NCI-H2171 (cell line): ENCODE measurements around the gene SEPTIN8.

Experiments
- DNase-seq: peaks from one replicate; lab custom pipeline; 2025; lab: John Stamatoyannopoulos, UW

The SEPTIN8 gene

GRCh38 chr5:132782101-132782500 is 5.1 kb upstream of the SEPTIN8 start:
- no peak for DNase-seq

- no peak for DNase-seq
Observed at GRCh38 chr5:132781029-132781428, 4.0 kb upstream of the SEPTIN8 start.

- DNase-seq = no peak
Observed at GRCh38 chr5:132780577-132780976, 3.5 kb upstream of the SEPTIN8 start.

- no peak for DNase-seq
Observed at GRCh38 chr5:132779961-132780360, 2.9 kb upstream of the SEPTIN8 start.

GRCh38 chr5:132778856-132779255 is 1.8 kb upstream of the SEPTIN8 start:
- no peak for DNase-seq

GRCh38 chr5:132778129-132778528 is 1.1 kb upstream of the SEPTIN8 start:
- DNase-seq = no peak

GRCh38 chr5:132776938-132777208 is 166 bp downstream of the SEPTIN8 start:
- no peak for DNase-seq

- no peak for DNase-seq
Observed at GRCh38 chr5:132776131-132776937, 705 bp downstream of the SEPTIN8 start.

- no peak for DNase-seq
Observed at GRCh38 chr5:132775476-132775961, 1.5 kb downstream of the SEPTIN8 start.

- no peak for DNase-seq
Observed at GRCh38 chr5:132774896-132775295, 2.1 kb downstream of the SEPTIN8 start.

- no peak for DNase-seq
Observed at GRCh38 chr5:132774406-132774805, 2.6 kb downstream of the SEPTIN8 start.

GRCh38 chr5:132773601-132774355 is 3.3 kb downstream of the SEPTIN8 start:
- DNase-seq = peak; percentile 40

- DNase-seq = no peak
Observed at GRCh38 chr5:132773114-132773513, 3.9 kb downstream of the SEPTIN8 start.

- DNase-seq = no peak
Observed at GRCh38 chr5:132772291-132773070, 4.6 kb downstream of the SEPTIN8 start.

- no peak for DNase-seq
Observed at GRCh38 chr5:132771503-132771998, 5.5 kb downstream of the SEPTIN8 start.

- DNase-seq = no peak
Observed at GRCh38 chr5:132770476-132771159, 6.4 kb downstream of the SEPTIN8 start.

- no peak for DNase-seq
Observed at GRCh38 chr5:132768485-132768868, 8.6 kb downstream of the SEPTIN8 start.

- no peak for DNase-seq
Observed at GRCh38 chr5:132767150-132767549, 9.9 kb downstream of the SEPTIN8 start.

- DNase-seq = no peak
Observed at GRCh38 chr5:132766806-132767055, 10.3 kb downstream of the SEPTIN8 start.

- no peak for DNase-seq
Observed at GRCh38 chr5:132766020-132766805, 10.8 kb downstream of the SEPTIN8 start.

- DNase-seq = no peak
Observed at GRCh38 chr5:132765311-132766019, 11.6 kb downstream of the SEPTIN8 start.
